AG04450 (cell line): ENCODE results near the gene ZNF687. TPM values are rescaled to one million over a fixed set of nuclear protein-coding genes. Genes with fewer than 3 reads are reported as not detected.
"Not testable (repeated sequence)": the region's sequence is repeated elsewhere in the genome, so short reads cannot be mapped to it uniquely, and the experiment has no call there.

Experiments used
- CTCF ChIA-PET: fragments of 300-600, 350-600 bp; formaldehyde crosslinking; extraction: SDS; loops from one replicate; lab custom pipeline; 2022; ENCODE audit warnings: antibody characterized with exemption, inconsistent platforms; lab: Charles Lee
- POLR2A ChIA-PET: fragments of 350-600 bp; formaldehyde crosslinking; extraction: SDS; loops from one replicate; lab custom pipeline; 2021; ENCODE audit warnings: antibody characterized with exemption, inconsistent platforms; lab: Yijun Ruan, JAX
- DNase-seq: peaks from one replicate; pipeline ENCODE4 v3.0.0-alpha.2; 2011; ENCODE audit warnings: low read depth, low spot score
- H3K27ac ChIP-seq: one replicate; pipeline ENCODE4 v1.5.1; 2012; ENCODE audit warnings: low read depth, low read length, control low read depth
- H3K27me3 ChIP-seq: one replicate; pipeline ENCODE4 v1.6.0; 2012; ENCODE audit warnings: low read length; ENCODE audit not compliant: control insufficient read depth, insufficient read depth
- H3K4me3 ChIP-seq: 2 replicates; pipeline ENCODE4 v1.5.1; 2011; ENCODE audit warnings: mild to moderate bottlenecking, low read depth, low read length, control low read depth
- H3K9me3 ChIP-seq: 2 replicates; pipeline ENCODE4 v1.5.1; 2012; ENCODE audit warnings: low read length; ENCODE audit not compliant: control insufficient read depth, insufficient read depth
- polyA plus RNA-seq: library from polyadenylated mRNA; depleted of rRNA; stranded (reverse); fragments of >200 nt; gene quantifications from 2 replicates; pipeline ENCODE4 v1.2.3, GENCODE V29; 2011
- TF ChIP-seq, protein P1 (sequence below): IDR thresholded peaks from 2 replicates; pipeline ENCODE4 v1.5.1; 2011; ENCODE audit warnings: low read depth, low read length, control low read depth, inconsistent platforms

ZNF687 gene
- polyA plus RNA-seq, 1 experiment: 10.5 TPM

- TF ChIP-seq, protein P1, sequence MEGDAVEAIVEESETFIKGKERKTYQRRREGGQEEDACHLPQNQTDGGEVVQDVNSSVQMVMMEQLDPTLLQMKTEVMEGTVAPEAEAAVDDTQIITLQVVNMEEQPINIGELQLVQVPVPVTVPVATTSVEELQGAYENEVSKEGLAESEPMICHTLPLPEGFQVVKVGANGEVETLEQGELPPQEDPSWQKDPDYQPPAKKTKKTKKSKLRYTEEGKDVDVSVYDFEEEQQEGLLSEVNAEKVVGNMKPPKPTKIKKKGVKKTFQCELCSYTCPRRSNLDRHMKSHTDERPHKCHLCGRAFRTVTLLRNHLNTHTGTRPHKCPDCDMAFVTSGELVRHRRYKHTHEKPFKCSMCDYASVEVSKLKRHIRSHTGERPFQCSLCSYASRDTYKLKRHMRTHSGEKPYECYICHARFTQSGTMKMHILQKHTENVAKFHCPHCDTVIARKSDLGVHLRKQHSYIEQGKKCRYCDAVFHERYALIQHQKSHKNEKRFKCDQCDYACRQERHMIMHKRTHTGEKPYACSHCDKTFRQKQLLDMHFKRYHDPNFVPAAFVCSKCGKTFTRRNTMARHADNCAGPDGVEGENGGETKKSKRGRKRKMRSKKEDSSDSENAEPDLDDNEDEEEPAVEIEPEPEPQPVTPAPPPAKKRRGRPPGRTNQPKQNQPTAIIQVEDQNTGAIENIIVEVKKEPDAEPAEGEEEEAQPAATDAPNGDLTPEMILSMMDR: no peak
- Histone ChIP-seq H3K9me3 (no peaks in the 10 kb centered on the region), H3K4me3 (no peak overlapping the region), H3K27ac (no peak overlapping the region), H3K27me3 (no peaks in the 10 kb centered on the region)
- no peak for DNase-seq
- ChIA-PET CTCF (interaction anchor here (0.5 kb wide), 1 partner anchor 72 kb away, joined by 4 read pairs; no protein-coding TSS in a partner anchor), POLR2A (no interaction called here)
These were observed 15.8 kb upstream of the ZNF687 start for GRCh38 chr1:151266315-151266714.

GRCh38 chr1:151266821-151267220 lies 15.3 kb upstream of the ZNF687 start:
- DNase-seq: no peak
- POLR2A ChIA-PET: no interaction called here
- Histone ChIP-seq H3K27ac (no peak overlapping the region), H3K9me3 (no peaks in the 10 kb centered on the region), H3K4me3 (no peak overlapping the region), H3K27me3 (no peaks in the 10 kb centered on the region)
- TF ChIP-seq, protein P1: no peak
- CTCF ChIA-PET: interaction anchor here (0.5 kb wide), 1 partner anchor 72 kb away, joined by 4 read pairs; no protein-coding TSS in a partner anchor

GRCh38 chr1:151267760-151268159 lies 14.3 kb upstream of the ZNF687 start:
- POLR2A ChIA-PET: no interaction called here
- H3K27me3 ChIP-seq: no peaks in the 10 kb centered on the region
- CTCF ChIA-PET: no interaction called here
- no peak overlapping the region for H3K4me3 ChIP-seq
- no peak for DNase-seq
- TF ChIP-seq, protein P1: no peak
- no peak overlapping the region for H3K27ac ChIP-seq
- H3K9me3 ChIP-seq: no peaks in the 10 kb centered on the region

- Histone ChIP-seq H3K27ac (no peak overlapping the region), H3K4me3 (no peak overlapping the region), H3K27me3 (peaks cover 3% of the 10 kb centered on the region), H3K9me3 (no peaks in the 10 kb centered on the region)
- no peak for DNase-seq
- POLR2A ChIA-PET: no interaction called here
- CTCF ChIA-PET: no interaction called here
- TF ChIP-seq, protein P1: no peak
These were observed 8.1 kb upstream of the ZNF687 start for GRCh38 chr1:151273924-151274466.

DNA sequence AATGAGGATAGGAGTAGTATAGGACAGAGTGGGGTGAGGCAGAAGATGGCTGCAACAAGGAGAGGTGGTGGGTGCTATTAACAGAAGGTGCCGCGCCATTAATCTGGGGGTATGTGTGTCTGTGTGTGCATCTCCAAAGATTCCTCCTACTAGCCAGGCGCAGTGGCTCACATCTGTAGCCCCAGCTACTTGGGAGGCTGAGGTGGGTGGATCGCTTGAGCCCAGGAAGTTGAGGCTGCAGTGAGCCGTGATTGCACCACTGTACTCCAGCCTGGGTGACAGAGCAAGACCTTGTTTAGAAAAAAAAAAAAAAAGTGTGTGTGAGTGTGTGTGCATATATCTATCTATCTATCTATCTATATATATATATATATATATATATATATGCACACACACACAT lies 6.8 kb upstream of the ZNF687 start:
- not testable (repeated sequence) for H3K27me3 ChIP-seq, H3K9me3 ChIP-seq, H3K27ac ChIP-seq, DNase-seq, H3K4me3 ChIP-seq
- CTCF ChIA-PET: interaction anchor here (0.7 kb wide), 1 partner anchor 216 kb away, joined by 3 read pairs; the partner anchor contains the start of gene CDC42SE1
- POLR2A ChIA-PET: interaction anchor here (0.7 kb wide), 1 partner anchor 85 kb away, joined by 7 read pairs; no protein-coding TSS in a partner anchor
